BLaER1 treated with 17β-estradiol and CSF1 and Interleukin-3, amounts not matched to agents 10 nM and 100 nM (cell line): ENCODE data around the gene ELFN1.

Experiments used
- H3K27ac ChIP-seq, 11 experiments: shearing (Covaris generic); formaldehyde crosslinking; 2 replicates each; pipeline ENCODE4 v1.8.1; 2022
- H3K27me3 ChIP-seq, 11 experiments: shearing (Covaris generic); formaldehyde crosslinking; 2 replicates each; pipeline ENCODE4 v1.8.1; 2022
- H3K36me3 ChIP-seq, 11 experiments: shearing (Covaris generic); formaldehyde crosslinking; 2 replicates each; pipeline ENCODE4 v1.8.1; 2022
- H3K4me1 ChIP-seq, 10 experiments: shearing (Covaris generic); formaldehyde crosslinking; 2 replicates each; pipeline ENCODE4 v1.8.1; 2022
- H3K4me2 ChIP-seq, 11 experiments: shearing (Covaris generic); formaldehyde crosslinking; 2 replicates each; pipeline ENCODE4 v1.8.1; 2022
- H3K4me3 ChIP-seq, 10 experiments: shearing (Covaris generic); formaldehyde crosslinking; 2 replicates each; pipeline ENCODE4 v1.8.1; 2022
- H3K9ac ChIP-seq, 11 experiments: shearing (Covaris generic); formaldehyde crosslinking; 2 replicates each; pipeline ENCODE4 v1.8.1; 2022
- H3K9me3 ChIP-seq, 11 experiments: shearing (Covaris generic); formaldehyde crosslinking; replicated peaks in 1 of 11; 2 replicates each; pipeline ENCODE4 v1.8.1; 2022
- H4K20me1 ChIP-seq, 11 experiments: shearing (Covaris generic); formaldehyde crosslinking; 2 replicates each; pipeline ENCODE4 v1.8.1; 2022
- Cebpa-rat ChIP-seq, 11 experiments: shearing (Covaris generic); IDR thresholded peaks; 2 replicates each; pipeline ENCODE4 v1.8.1; 2022

The ELFN1 gene

GRCh38 chr7:1745576-1746490, 75.8 kb downstream of the ELFN1 start:
- Histone ChIP-seq H3K27ac (no peak overlapping the region), H3K9me3 (no peaks in the 10 kb centered on the region), H3K4me1 (peaks cover 19 to 62% (median 47%) of the 10 kb centered on the region in 10 experiments), H3K4me2 (no peak overlapping the region), H3K36me3 (peaks cover 0 to 7% (median 0%) of the 10 kb centered on the region in 11 experiments; a peak in 1 of 22 replicates), H4K20me1 (peaks cover 0 to 36% (median 9%) of the 10 kb centered on the region in 11 experiments; a peak in 7 of 22 replicates), H3K9ac (no peak overlapping the region), H3K27me3 (peaks cover 40 to 68% (median 50%) of the 10 kb centered on the region in 11 experiments), H3K4me3 (no peak overlapping the region)
- no peak for TF ChIP-seq Cebpa-rat (IDR thresholded peaks at IDR 0.05)

GRCh38 chr7:1746491-1746975, 76.5 kb downstream of the ELFN1 start:
- Histone ChIP-seq H3K4me3 (no peak overlapping the region), H3K27me3 (peaks cover 40 to 67% (median 50%) of the 10 kb centered on the region in 11 experiments), H3K36me3 (peaks cover 0 to 7% (median 0%) of the 10 kb centered on the region in 11 experiments; a peak in 1 of 22 replicates), H3K27ac (no peak overlapping the region), H3K4me2 (no peak overlapping the region), H4K20me1 (peaks cover 0 to 36% (median 9%) of the 10 kb centered on the region in 11 experiments; a peak in 7 of 22 replicates), H3K4me1 (peaks cover 19 to 64% (median 45%) of the 10 kb centered on the region in 10 experiments), H3K9me3 (no peaks in the 10 kb centered on the region), H3K9ac (no peak overlapping the region)
- TF ChIP-seq Cebpa-rat (IDR thresholded peaks at IDR 0.05), result no peak

GRCh38 chr7:1747004-1747801, 77.1 kb downstream of the ELFN1 start:
- H3K9me3 ChIP-seq, result no peaks in the 10 kb centered on the region
- H3K4me2 ChIP-seq, result peak overlapping the region in 5 of 11 experiments; percentile 36 to 57 (median 50); a peak in 6 of 22 replicates
- peaks cover 13 to 57% (median 38%) of the 10 kb centered on the region in 10 experiments for H3K4me1 ChIP-seq
- no peak overlapping the region for H3K4me3 ChIP-seq
- H3K27ac ChIP-seq, result no peak overlapping the region
- H3K27me3 ChIP-seq, result peaks cover 40 to 60% (median 47%) of the 10 kb centered on the region in 11 experiments
- peaks cover 0 to 36% (median 3%) of the 10 kb centered on the region in 11 experiments; a peak in 7 of 22 replicates for H4K20me1 ChIP-seq
- no peak for TF ChIP-seq Cebpa-rat (IDR thresholded peaks at IDR 0.05)
- H3K9ac ChIP-seq, result no peak overlapping the region
- H3K36me3 ChIP-seq, result peaks cover 0 to 7% (median 0%) of the 10 kb centered on the region in 11 experiments; a peak in 1 of 22 replicates

- Histone ChIP-seq H4K20me1 (peaks cover 0 to 33% (median 0%) of the 10 kb centered on the region in 11 experiments; a peak in 6 of 22 replicates), H3K4me2 (peak overlapping the region in 9 of 11 experiments; percentile 3 to 57 (median 36); a peak in 12 of 22 replicates), H3K27ac (no peak overlapping the region), H3K36me3 (peaks cover 0 to 7% (median 0%) of the 10 kb centered on the region in 11 experiments; a peak in 1 of 22 replicates), H3K9me3 (no peaks in the 10 kb centered on the region), H3K4me3 (no peak overlapping the region), H3K27me3 (peaks cover 34 to 50% (median 39%) of the 10 kb centered on the region in 11 experiments), H3K4me1 (peaks cover 2 to 52% (median 33%) of the 10 kb centered on the region in 10 experiments; a peak in 19 of 20 replicates), H3K9ac (no peak overlapping the region)
- no peak for TF ChIP-seq Cebpa-rat (IDR thresholded peaks at IDR 0.05)
Measured at GRCh38 chr7:1748076-1748838, 78.2 kb downstream of the ELFN1 start.

DNA sequence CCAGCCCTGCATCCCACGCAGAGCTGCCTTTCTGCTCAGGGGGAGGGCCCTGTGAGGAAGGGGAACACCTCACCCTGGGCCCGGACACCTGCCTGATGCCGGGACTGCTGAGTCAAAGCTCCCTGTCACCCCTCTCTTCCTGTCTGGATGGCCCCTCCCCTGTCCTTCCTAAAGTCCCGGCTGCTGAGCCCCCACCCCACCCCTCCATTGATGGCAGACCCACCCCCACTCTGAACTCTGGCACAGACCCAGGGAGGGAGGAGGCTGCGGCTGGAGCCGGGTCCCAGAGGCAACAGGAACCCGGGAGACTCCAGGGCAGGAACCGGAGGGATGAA, 78.7 kb downstream of the ELFN1 start:
- Histone ChIP-seq H3K36me3 (peaks cover 0 to 7% (median 0%) of the 10 kb centered on the region in 11 experiments; a peak in 1 of 22 replicates), H3K27ac (no peak overlapping the region), H3K9me3 (no peaks in the 10 kb centered on the region), H3K27me3 (peaks cover 34 to 47% (median 37%) of the 10 kb centered on the region in 11 experiments), H3K4me1 (peaks cover 0 to 52% (median 35%) of the 10 kb centered on the region in 10 experiments; a peak in 18 of 20 replicates), H3K9ac (no peak overlapping the region), H4K20me1 (peaks cover 0 to 31% (median 0%) of the 10 kb centered on the region in 11 experiments; a peak in 3 of 22 replicates), H3K4me2 (peak overlapping the region in 4 of 11 experiments; percentile 44 to 57 (median 50); a peak in 5 of 22 replicates), H3K4me3 (no peak overlapping the region)
- TF ChIP-seq Cebpa-rat (IDR thresholded peaks at IDR 0.05), result no peak

DNA sequence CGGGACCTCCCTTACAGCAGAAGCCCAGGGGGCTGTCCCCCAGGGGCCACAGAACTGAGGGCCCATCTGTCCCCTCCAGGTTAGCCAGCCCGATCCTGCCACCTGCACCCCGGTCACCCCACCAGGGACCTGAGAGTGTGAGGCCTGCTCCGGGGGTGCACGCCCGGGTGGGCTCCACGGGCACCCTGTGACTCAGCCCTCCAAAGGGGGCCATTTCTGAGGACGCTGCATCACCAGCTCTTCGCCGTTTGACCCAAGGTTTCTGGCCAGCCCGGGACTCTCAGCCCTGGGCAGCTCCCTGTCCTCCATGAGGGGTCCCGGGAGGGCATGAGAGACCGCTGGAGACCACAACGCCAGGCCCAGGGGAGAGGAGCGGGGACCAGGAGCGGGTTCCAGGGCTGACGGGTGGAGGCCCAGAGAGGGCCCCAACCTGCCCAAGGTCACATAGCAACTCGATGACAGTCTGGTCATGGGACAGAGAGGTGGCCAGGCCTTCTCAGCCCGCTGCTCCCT, 79.3 kb downstream of the ELFN1 start:
- Histone ChIP-seq H3K4me1 (peaks cover 0 to 53% (median 35%) of the 10 kb centered on the region in 10 experiments; a peak in 18 of 20 replicates), H3K9ac (no peak overlapping the region), H3K27ac (no peak overlapping the region), H3K36me3 (peaks cover 0 to 7% (median 0%) of the 10 kb centered on the region in 11 experiments; a peak in 1 of 22 replicates), H3K4me3 (no peak overlapping the region), H3K27me3 (peaks cover 34 to 47% (median 37%) of the 10 kb centered on the region in 11 experiments), H4K20me1 (peaks cover 0 to 31% (median 0%) of the 10 kb centered on the region in 11 experiments; a peak in 3 of 22 replicates), H3K4me2 (peak overlapping the region in 5 of 11 experiments; percentile 28 to 56 (median 45); a peak in 9 of 22 replicates), H3K9me3 (no peaks in the 10 kb centered on the region)
- TF ChIP-seq Cebpa-rat (IDR thresholded peaks at IDR 0.05), result no peak

GRCh38 chr7:1749864-1750466, 79.9 kb downstream of the ELFN1 start:
- Histone ChIP-seq H4K20me1 (peaks cover 0 to 31% (median 0%) of the 10 kb centered on the region in 11 experiments; a peak in 3 of 22 replicates), H3K27ac (no peak overlapping the region), H3K4me1 (peaks cover 0 to 56% (median 38%) of the 10 kb centered on the region in 10 experiments; a peak in 18 of 20 replicates), H3K36me3 (peaks cover 0 to 7% (median 0%) of the 10 kb centered on the region in 11 experiments; a peak in 1 of 22 replicates), H3K9me3 (no peaks in the 10 kb centered on the region), H3K4me2 (peak overlapping the region in 8 of 11 experiments; percentile 5 to 56 (median 36); a peak in 11 of 22 replicates), H3K4me3 (no peak overlapping the region), H3K9ac (no peak overlapping the region), H3K27me3 (peaks cover 34 to 47% (median 37%) of the 10 kb centered on the region in 11 experiments)
- no peak for TF ChIP-seq Cebpa-rat (IDR thresholded peaks at IDR 0.05)
